Measurements from ENCODE around the gene PPP5C.

- TF ChIP-seq CTCF (IDR thresholded peaks at IDR 0.05) (no peak), POLR2A (IDR thresholded peaks at IDR 0.05) (no peak), EP300 (IDR thresholded peaks at IDR 0.05) (no peak)
Observed at GRCh38 chr19:46373491-46374359, 26.8 kb downstream of the PPP5C start.

All from tibial nerve (tissue), 4 donors.